Measurements from ENCODE around the gene RPS6KA2.

RPS6KA2 gene

GRCh38 chr6:166650824-166651807 lies 24.1 kb upstream of the RPS6KA2 start:
- H3K4me3 ChIP-seq (ENCODE audit: control insufficient read depth, low read depth, low read length) = no peak overlapping the region
- no peak for DNase-seq (ENCODE audit: low read depth)
- TF ChIP-seq CTCF (conservative IDR thresholded peaks at IDR 0.05; ENCODE audit: control insufficient read depth, insufficient read depth, low read depth, low read length) = no peak

- no peak for TF ChIP-seq CTCF (conservative IDR thresholded peaks at IDR 0.05; ENCODE audit: control insufficient read depth, insufficient read depth, low read depth, low read length)
- H3K4me3 ChIP-seq (ENCODE audit: control insufficient read depth, low read depth, low read length) = no peak overlapping the region
- DNase-seq (ENCODE audit: low read depth) = no peak
Observed at GRCh38 chr6:166650047-166650446, 23.0 kb upstream of the RPS6KA2 start.

- no peak for TF ChIP-seq CTCF (conservative IDR thresholded peaks at IDR 0.05; ENCODE audit: control insufficient read depth, insufficient read depth, low read depth, low read length)
- DNase-seq (ENCODE audit: low read depth) = no peak
- no peak overlapping the region for H3K4me3 ChIP-seq (ENCODE audit: control insufficient read depth, low read depth, low read length)
Observed at GRCh38 chr6:166648846-166649245, 21.8 kb upstream of the RPS6KA2 start.

- no peak for TF ChIP-seq CTCF (conservative IDR thresholded peaks at IDR 0.05; ENCODE audit: control insufficient read depth, insufficient read depth, low read depth, low read length)
- H3K4me3 ChIP-seq (ENCODE audit: control insufficient read depth, low read depth, low read length) = no peak overlapping the region
- no peak for DNase-seq (ENCODE audit: low read depth)
Observed at GRCh38 chr6:166647896-166648295, 20.8 kb upstream of the RPS6KA2 start.

GRCh38 chr6:166646716-166647115 lies 19.7 kb upstream of the RPS6KA2 start:
- TF ChIP-seq CTCF (conservative IDR thresholded peaks at IDR 0.05; ENCODE audit: control insufficient read depth, insufficient read depth, low read depth, low read length) = no peak
- H3K4me3 ChIP-seq (ENCODE audit: control insufficient read depth, low read depth, low read length) = no peak overlapping the region
- DNase-seq (ENCODE audit: low read depth) = no peak

- no peak for TF ChIP-seq CTCF (conservative IDR thresholded peaks at IDR 0.05; ENCODE audit: control insufficient read depth, insufficient read depth, low read depth, low read length)
- no peak overlapping the region for H3K4me3 ChIP-seq (ENCODE audit: control insufficient read depth, low read depth, low read length)
- no peak for DNase-seq (ENCODE audit: low read depth)
Observed at GRCh38 chr6:166645896-166646295, 18.8 kb upstream of the RPS6KA2 start.

Data from fibroblast of mammary gland (primary cell).